OCI-LY3 (cell line): ENCODE results near the gene LRRFIP2.

ENCODE experiments used
- H2AFZ ChIP-seq: fragments of 200-600, 300-600 bp; shearing (Covaris generic); 2 replicates; pipeline ENCODE4 v1.6.0; 2014; ENCODE audit warnings: antibody characterized with exemption, low read depth, low read length
- H3K27ac ChIP-seq: fragments of 200-600, 300-600 bp; sonication (generic); 2 replicates; pipeline ENCODE4 v1.5.1; 2014; ENCODE audit warnings: mild to moderate bottlenecking, low read length, moderate library complexity, mixed read lengths
- H3K27me3 ChIP-seq: fragments of 200-600, 300-600 bp; sonication (generic); 2 replicates; pipeline ENCODE4 v1.6.1; 2014; ENCODE audit warnings: low read depth, low read length, mixed read lengths
- H3K36me3 ChIP-seq: fragments of 200-600, 300-600 bp; sonication (generic); replicated peaks from 2 replicates; pipeline ENCODE3; 2014; ENCODE audit warnings: low read depth, low read length, mixed read lengths
- H3K4me1 ChIP-seq: fragments of 300-600, 200-600 bp; sonication (generic); 2 replicates; pipeline ENCODE4 v1.6.1; 2014; ENCODE audit warnings: low read length, mixed read lengths
- H3K4me2 ChIP-seq: fragments of 200-600, 300-600 bp; sonication (generic); 2 replicates; pipeline ENCODE4 v1.6.1; 2014; ENCODE audit warnings: low read length, mixed read lengths
- H3K4me3 ChIP-seq: fragments of 300-600, 200-600 bp; sonication (generic); 2 replicates; pipeline ENCODE4 v1.5.1; 2014; ENCODE audit warnings: antibody characterized with exemption, mild to moderate bottlenecking, low read length, moderate library complexity
- H3K79me2 ChIP-seq: fragments of 300-600, 200-600 bp; shearing (Covaris generic); 2 replicates; pipeline ENCODE4 v1.6.1; 2014; ENCODE audit warnings: mild to moderate bottlenecking, low read length, mixed read lengths
- H3K9ac ChIP-seq: fragments of 300-600, 200-600 bp; shearing (Covaris generic); 2 replicates; pipeline ENCODE4 v1.6.0; 2014; ENCODE audit warnings: mild to moderate bottlenecking, low read length, moderate library complexity
- H3K9me3 ChIP-seq: fragments of 200-600, 300-600 bp; shearing (Covaris generic); 2 replicates; pipeline ENCODE4 v1.6.1; 2014; ENCODE audit warnings: low read length, mixed read lengths; ENCODE audit not compliant: insufficient read depth
- H4K20me1 ChIP-seq: fragments of 200-600, 300-600 bp; sonication (generic); 2 replicates; pipeline ENCODE4 v1.6.1; 2016; ENCODE audit warnings: low read length, mixed read lengths; ENCODE audit not compliant: insufficient read depth
- EZH2phosphoT487 ChIP-seq: fragments of 200-600 bp; shearing (Covaris generic); IDR thresholded peaks from 2 replicates; pipeline ENCODE4 v1.6.1; 2018; ENCODE audit warnings: antibody characterized with exemption, mixed run types, low read depth
- TF ChIP-seq, protein P1 (sequence below): fragments of 200-600, 300-600 bp; sonication (generic); IDR thresholded peaks from 2 replicates; pipeline ENCODE4 v1.5.1; 2014; ENCODE audit warnings: antibody characterized with exemption, low read length, low read depth

LRRFIP2 gene

GRCh38 chr3:37144806-37145205 lies 29.6 kb downstream of the LRRFIP2 start:
- peaks cover 15% of the 10 kb centered on the region for H3K4me1 ChIP-seq
- H3K27ac ChIP-seq, result no peak overlapping the region
- no peak overlapping the region for H3K4me2 ChIP-seq
- H3K36me3 ChIP-seq, result peaks cover 37% of the 10 kb centered on the region
- no peaks in the 10 kb centered on the region for H3K27me3 ChIP-seq
- TF ChIP-seq EZH2phosphoT487, result no peak
- TF ChIP-seq, protein P1, sequence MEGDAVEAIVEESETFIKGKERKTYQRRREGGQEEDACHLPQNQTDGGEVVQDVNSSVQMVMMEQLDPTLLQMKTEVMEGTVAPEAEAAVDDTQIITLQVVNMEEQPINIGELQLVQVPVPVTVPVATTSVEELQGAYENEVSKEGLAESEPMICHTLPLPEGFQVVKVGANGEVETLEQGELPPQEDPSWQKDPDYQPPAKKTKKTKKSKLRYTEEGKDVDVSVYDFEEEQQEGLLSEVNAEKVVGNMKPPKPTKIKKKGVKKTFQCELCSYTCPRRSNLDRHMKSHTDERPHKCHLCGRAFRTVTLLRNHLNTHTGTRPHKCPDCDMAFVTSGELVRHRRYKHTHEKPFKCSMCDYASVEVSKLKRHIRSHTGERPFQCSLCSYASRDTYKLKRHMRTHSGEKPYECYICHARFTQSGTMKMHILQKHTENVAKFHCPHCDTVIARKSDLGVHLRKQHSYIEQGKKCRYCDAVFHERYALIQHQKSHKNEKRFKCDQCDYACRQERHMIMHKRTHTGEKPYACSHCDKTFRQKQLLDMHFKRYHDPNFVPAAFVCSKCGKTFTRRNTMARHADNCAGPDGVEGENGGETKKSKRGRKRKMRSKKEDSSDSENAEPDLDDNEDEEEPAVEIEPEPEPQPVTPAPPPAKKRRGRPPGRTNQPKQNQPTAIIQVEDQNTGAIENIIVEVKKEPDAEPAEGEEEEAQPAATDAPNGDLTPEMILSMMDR, result no peak
- H3K79me2 ChIP-seq, result no peaks in the 10 kb centered on the region
- H3K9me3 ChIP-seq, result no peaks in the 10 kb centered on the region
- H4K20me1 ChIP-seq, result no peaks in the 10 kb centered on the region
- no peak overlapping the region for H2AFZ ChIP-seq
- no peak overlapping the region for H3K4me3 ChIP-seq
- H3K9ac ChIP-seq, result no peak overlapping the region

- no peaks in the 10 kb centered on the region for H3K9me3 ChIP-seq
- no peak overlapping the region for H2AFZ ChIP-seq
- no peaks in the 10 kb centered on the region for H4K20me1 ChIP-seq
- no peak overlapping the region for H3K9ac ChIP-seq
- no peaks in the 10 kb centered on the region for H3K79me2 ChIP-seq
- H3K4me2 ChIP-seq, result no peak overlapping the region
- H3K27me3 ChIP-seq, result no peaks in the 10 kb centered on the region
- H3K4me1 ChIP-seq, result peaks cover 22% of the 10 kb centered on the region
- no peak overlapping the region for H3K27ac ChIP-seq
- no peak overlapping the region for H3K4me3 ChIP-seq
- no peak for TF ChIP-seq EZH2phosphoT487
- TF ChIP-seq, protein P1, result no peak
- peaks cover 37% of the 10 kb centered on the region for H3K36me3 ChIP-seq
These were observed 30.6 kb downstream of the LRRFIP2 start for GRCh38 chr3:37143821-37144220.

DNA sequence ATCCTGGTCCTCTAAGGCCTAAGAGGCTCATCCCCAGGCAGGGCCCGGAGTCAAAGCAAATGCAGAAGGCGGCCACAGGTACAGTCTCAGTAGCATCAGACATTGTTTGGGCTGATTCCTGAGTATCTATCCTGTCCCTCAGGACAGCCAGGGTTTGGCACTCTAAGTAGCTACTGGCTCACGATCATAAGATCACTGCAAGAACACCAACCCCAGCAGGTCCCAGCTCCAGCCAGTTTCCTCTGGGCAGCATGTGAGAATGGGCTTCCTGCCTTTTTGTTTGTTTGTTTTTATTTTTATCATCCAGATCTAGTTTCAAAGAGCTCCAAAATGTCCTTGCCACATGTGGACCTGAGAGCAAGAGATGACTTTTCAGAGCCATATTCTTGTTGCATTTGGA lies 32.7 kb downstream of the LRRFIP2 start:
- Histone ChIP-seq H3K27ac (no peak overlapping the region), H3K4me1 (peaks cover 26% of the 10 kb centered on the region), H4K20me1 (no peaks in the 10 kb centered on the region), H3K4me2 (no peak overlapping the region), H3K79me2 (no peaks in the 10 kb centered on the region), H3K9ac (no peak overlapping the region), H3K4me3 (no peak overlapping the region), H3K36me3 (peaks cover 25% of the 10 kb centered on the region), H3K27me3 (no peaks in the 10 kb centered on the region), H3K9me3 (no peaks in the 10 kb centered on the region), H2AFZ (no peak overlapping the region)
- TF ChIP-seq, protein P1, result no peak
- no peak for TF ChIP-seq EZH2phosphoT487

DNA sequence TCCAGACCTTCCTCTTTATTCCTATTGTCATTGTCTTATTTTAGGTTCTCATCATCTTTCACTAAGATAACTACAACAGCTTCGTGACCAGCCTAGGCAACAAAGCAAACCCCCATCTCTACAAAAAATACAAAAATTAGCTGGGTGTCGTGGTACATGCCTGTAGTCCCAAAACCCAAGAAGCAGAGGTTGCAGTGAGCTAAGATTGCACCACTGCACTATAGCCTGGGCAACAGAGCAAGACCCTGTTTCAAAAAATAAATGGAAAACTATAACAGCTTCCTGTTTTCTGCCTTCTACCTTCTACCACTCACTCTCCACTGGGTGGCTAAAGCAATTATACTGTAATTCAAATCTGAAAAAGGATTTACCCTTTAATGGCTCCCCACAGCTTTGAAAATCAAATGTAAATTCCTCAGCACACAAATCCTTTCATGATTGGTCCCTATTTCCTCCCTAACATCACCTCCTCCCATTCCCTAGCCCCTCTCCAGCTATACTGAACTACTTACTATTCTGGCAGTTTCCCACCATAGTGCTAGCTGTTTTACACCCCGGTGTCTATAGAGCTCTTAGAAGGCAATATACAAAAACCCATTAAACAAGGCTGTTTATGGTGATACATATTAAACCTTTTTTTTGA lies 33.4 kb downstream of the LRRFIP2 start:
- Histone ChIP-seq H3K27ac (no peak overlapping the region), H3K4me3 (peak overlapping the region; percentile 41), H3K36me3 (peaks cover 25% of the 10 kb centered on the region), H3K4me2 (peak overlapping the region; percentile 45), H2AFZ (no peak overlapping the region), H3K27me3 (no peaks in the 10 kb centered on the region), H4K20me1 (no peaks in the 10 kb centered on the region), H3K9me3 (no peaks in the 10 kb centered on the region), H3K4me1 (peaks cover 26% of the 10 kb centered on the region), H3K79me2 (no peaks in the 10 kb centered on the region), H3K9ac (no peak overlapping the region)
- TF ChIP-seq, protein P1, result no peak
- no peak for TF ChIP-seq EZH2phosphoT487
